Activated CD4-positive, alpha-beta T cell treated with anti-CD3 and anti-CD28 coated beads, Interleukin-2, amount 50 U/mL, for 48 hours (primary cell): ENCODE measurements around the gene BARHL1.

Experiments
- DNase-seq, 2 experiments: peaks; one replicate each; pipeline ENCODE4 v3.0.0-alpha.2; 2020

BARHL1 gene

GRCh38 chr9:132582276-132582785, at the start of gene BARHL1:
Gene BARHL1 (plus strand): TSS chr9:132582606. CDS start chr9:132582798, 192 bp downstream.
- DNase-seq: no peak

- DNase-seq: no peak
Measured at GRCh38 chr9:132534832-132535231, 47.6 kb upstream of the BARHL1 start.

GRCh38 chr9:132536124-132536523, 46.3 kb upstream of the BARHL1 start:
- no peak for DNase-seq

- DNase-seq: no peak
Measured at GRCh38 chr9:132537352-132537751, 45.1 kb upstream of the BARHL1 start.

GRCh38 chr9:132538071-132538470, 44.3 kb upstream of the BARHL1 start:
- no peak for DNase-seq

- no peak for DNase-seq
Measured at GRCh38 chr9:132539096-132539495, 43.3 kb upstream of the BARHL1 start.

- DNase-seq: no peak
Measured at GRCh38 chr9:132541051-132541450, 41.4 kb upstream of the BARHL1 start.

GRCh38 chr9:132541870-132542830, 40.3 kb upstream of the BARHL1 start:
- DNase-seq: no peak

GRCh38 chr9:132543251-132543650, 39.2 kb upstream of the BARHL1 start:
- DNase-seq: no peak

- DNase-seq: no peak
Measured at GRCh38 chr9:132543960-132544359, 38.4 kb upstream of the BARHL1 start.

- no peak for DNase-seq
Measured at GRCh38 chr9:132545578-132545977, 36.8 kb upstream of the BARHL1 start.

- DNase-seq: no peak
Measured at GRCh38 chr9:132546148-132547051, 36.0 kb upstream of the BARHL1 start.

- no peak for DNase-seq
Measured at GRCh38 chr9:132547052-132547431, 35.4 kb upstream of the BARHL1 start.

GRCh38 chr9:132547436-132547835, 35.0 kb upstream of the BARHL1 start:
- no peak for DNase-seq

GRCh38 chr9:132547976-132548730, 34.3 kb upstream of the BARHL1 start:
- DNase-seq: no peak

- no peak for DNase-seq
Measured at GRCh38 chr9:132548751-132549640, 33.4 kb upstream of the BARHL1 start.

GRCh38 chr9:132551556-132551955, 30.9 kb upstream of the BARHL1 start:
- DNase-seq: no peak

GRCh38 chr9:132552041-132552440, 30.4 kb upstream of the BARHL1 start:
- no peak for DNase-seq

- DNase-seq: no peak
Measured at GRCh38 chr9:132554755-132555154, 27.7 kb upstream of the BARHL1 start.

- no peak for DNase-seq
Measured at GRCh38 chr9:132555528-132555927, 26.9 kb upstream of the BARHL1 start.

- DNase-seq: no peak
Measured at GRCh38 chr9:132556235-132556634, 26.2 kb upstream of the BARHL1 start.

- DNase-seq: no peak
Measured at GRCh38 chr9:132556714-132557113, 25.7 kb upstream of the BARHL1 start.
